ENCODE results near the gene RAB4B.
"Not testable (repeated sequence)": the region's sequence is repeated elsewhere in the genome, so short reads cannot be mapped to it uniquely, and the experiment has no call there.

RAB4B gene

GRCh38 chr19:40825460-40826095 lies 47.5 kb downstream of the RAB4B start:
- DNase-seq, result not testable (repeated sequence)

GRCh38 chr19:40826312-40826698 lies 48.3 kb downstream of the RAB4B start:
- DNase-seq, result not testable (repeated sequence)

- peak; percentile 56 for DNase-seq
These were observed 48.8 kb downstream of the RAB4B start for GRCh38 chr19:40826699-40827385.

GRCh38 chr19:40827386-40828247 lies 49.6 kb downstream of the RAB4B start:
- DNase-seq, result no peak

- DNase-seq, result no peak
These were observed 51.2 kb downstream of the RAB4B start for GRCh38 chr19:40829205-40829604.

- not testable (repeated sequence) for DNase-seq
These were observed 52.7 kb downstream of the RAB4B start for GRCh38 chr19:40830741-40831140.

- DNase-seq, result peak; percentile 30
These were observed 53.7 kb downstream of the RAB4B start for GRCh38 chr19:40831502-40832430.

GRCh38 chr19:40832431-40832790 lies 54.4 kb downstream of the RAB4B start:
- not testable (repeated sequence) for DNase-seq

- DNase-seq, result peak; percentile 83
These were observed 55.9 kb downstream of the RAB4B start for GRCh38 chr19:40833728-40834533.

GRCh38 chr19:40836754-40837429 lies 58.8 kb downstream of the RAB4B start:
- no peak for DNase-seq

GRCh38 chr19:40838477-40838876 lies 60.4 kb downstream of the RAB4B start:
- not testable (repeated sequence) for DNase-seq

- not testable (repeated sequence) for DNase-seq
These were observed 64.0 kb downstream of the RAB4B start for GRCh38 chr19:40842012-40842411.

- DNase-seq, result not testable (repeated sequence)
These were observed 65.1 kb downstream of the RAB4B start for GRCh38 chr19:40842997-40843652.

GRCh38 chr19:40843653-40844052 lies 65.6 kb downstream of the RAB4B start:
- peak; percentile 48 for DNase-seq

Data from hematopoietic multipotent progenitor cell treated with erythropoietin and hydrocortisone succinate and interleukin-3 and kit ligand, for 8 days (in vitro differentiated cells).